Suprapubic skin (tissue), 4 donors: ENCODE results near the gene SLC16A8. TPM values are rescaled to one million over a fixed set of nuclear protein-coding genes. Genes with fewer than 3 reads are reported as not detected.
A peak's percentile ranks its signal among the peaks of the same experiment; 100 is the strongest.

Source experiments
- DNase-seq, 2 donors: peaks; one replicate each; pipeline ENCODE4 v3.0.0-alpha.2; 2019; ENCODE audit warnings: low spot score in 2 of 2
- H3K27ac ChIP-seq: fragments of 200-600 bp; sonication (generic); one replicate; pipeline ENCODE4 v1.5.1; 2019
- H3K27me3 ChIP-seq: fragments of 200-600 bp; sonication (generic); one replicate; pipeline ENCODE4 v1.5.1; 2019
- H3K36me3 ChIP-seq: fragments of 200-600 bp; sonication (generic); one replicate; pipeline ENCODE4 v1.5.1; 2019
- H3K4me1 ChIP-seq: fragments of 200-600 bp; sonication (generic); one replicate; pipeline ENCODE4 v1.5.1; 2019
- H3K4me3 ChIP-seq: fragments of 200-600 bp; sonication (generic); one replicate; pipeline ENCODE4 v1.5.1; 2019; ENCODE audit warnings: mild to moderate bottlenecking
- H3K9me3 ChIP-seq: fragments of 200-600 bp; sonication (generic); one replicate; pipeline ENCODE4 v1.5.1; 2019
- EP300 ChIP-seq: sonication (generic); formaldehyde crosslinking; IDR thresholded peaks from one replicate; pipeline ENCODE4 v1.6.1; 2017; ENCODE audit warnings: antibody characterized with exemption
- POLR2A ChIP-seq, 2 donors: fragments of 450-650 bp; IDR thresholded peaks; one replicate each; pipeline ENCODE4 v1.6.1; 2017; ENCODE audit warnings: antibody characterized with exemption in 2 of 2, mild to moderate bottlenecking in 2 of 2, moderate library complexity in 2 of 2
- POLR2AphosphoS5 ChIP-seq, 3 donors: sonication (generic); formaldehyde crosslinking; IDR thresholded peaks; one replicate each; pipeline ENCODE4 v1.6.1; 2017; ENCODE audit warnings: antibody characterized with exemption in 3 of 3
- WGBS: methylation state at CpG from one replicate; pipeline ENCODE4 v1.1.5; 2018; 5-methylcytosine and 5-hydroxymethylcytosine counted together
- total RNA-seq, 4 donors: library from RNA; depleted of rRNA; stranded (reverse); fragments of >200 nt; gene quantifications; one replicate each; pipeline ENCODE4 v1.1.0, GENCODE V29; 2016
- TF ChIP-seq, protein P1 (sequence below), 2 donors: fragments of 200-600 bp in 1 of 2; fragments of 450-650 bp in 1 of 2; sonication (generic) in 1 of 2; IDR thresholded peaks; one replicate each; pipeline ENCODE4 v1.5.1; 2016 to 2019; ENCODE audit warnings: antibody characterized with exemption in 2 of 2, mild to moderate bottlenecking in 1 of 2, moderate library complexity in 1 of 2

Gene SLC16A8
- total RNA-seq, 4 donors from 2014 or later: not detected

DNA sequence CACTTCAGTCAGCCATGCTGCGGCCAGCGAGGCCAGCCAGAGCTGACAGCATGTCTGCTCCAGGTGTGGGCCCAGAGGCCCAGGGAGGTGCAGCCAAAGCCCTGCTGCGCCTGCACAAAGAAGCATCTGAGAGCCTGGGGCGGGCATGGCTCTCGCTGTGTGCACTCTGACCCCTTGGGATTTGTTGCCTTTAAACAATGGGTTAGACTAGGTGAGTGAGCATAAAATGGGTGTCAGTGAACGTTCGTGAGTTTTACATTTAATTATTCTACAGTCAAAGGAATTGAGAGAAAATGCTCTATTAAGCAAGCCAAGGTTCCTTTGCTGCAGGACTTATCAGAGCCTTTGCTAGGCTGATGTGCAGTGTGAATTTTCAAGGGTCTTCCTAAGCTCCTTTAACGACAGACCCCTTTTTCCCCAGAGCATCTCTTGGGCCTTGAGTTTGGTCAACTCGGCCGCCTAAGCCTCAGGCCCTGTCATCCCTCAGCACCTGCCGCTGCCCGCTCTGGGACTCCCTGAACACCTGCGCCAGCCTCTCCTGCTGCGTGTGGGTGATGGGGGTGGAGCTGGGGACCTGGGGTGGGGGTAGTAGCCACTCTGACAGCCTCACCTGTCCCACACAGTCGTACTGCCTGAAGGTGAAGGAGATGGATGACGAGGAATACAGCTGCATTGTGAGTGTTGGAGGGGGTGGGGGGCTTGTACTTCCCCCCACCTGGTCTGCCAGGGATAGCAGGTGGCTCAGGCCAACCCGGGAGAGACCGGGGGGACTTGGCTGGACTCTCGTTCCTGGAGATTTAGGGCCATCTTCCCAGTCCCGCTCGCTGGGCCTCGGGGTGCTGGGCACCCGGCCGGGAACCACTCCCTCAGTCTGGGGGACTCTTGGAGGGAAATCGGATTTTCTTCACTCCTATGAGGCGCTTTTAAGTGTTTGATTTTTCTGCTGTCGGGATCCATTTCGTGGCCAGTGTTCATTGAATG, 10.5 kb downstream of the SLC16A8 start:
- Histone ChIP-seq H3K9me3 (no peaks in the 10 kb centered on the region), H3K27me3 (no peaks in the 10 kb centered on the region), H3K27ac (no peak overlapping the region), H3K4me3 (no peak overlapping the region), H3K4me1 (no peaks in the 10 kb centered on the region), H3K36me3 (peaks cover 68% of the 10 kb centered on the region)
- no peak for DNase-seq
- TF ChIP-seq, protein P1, sequence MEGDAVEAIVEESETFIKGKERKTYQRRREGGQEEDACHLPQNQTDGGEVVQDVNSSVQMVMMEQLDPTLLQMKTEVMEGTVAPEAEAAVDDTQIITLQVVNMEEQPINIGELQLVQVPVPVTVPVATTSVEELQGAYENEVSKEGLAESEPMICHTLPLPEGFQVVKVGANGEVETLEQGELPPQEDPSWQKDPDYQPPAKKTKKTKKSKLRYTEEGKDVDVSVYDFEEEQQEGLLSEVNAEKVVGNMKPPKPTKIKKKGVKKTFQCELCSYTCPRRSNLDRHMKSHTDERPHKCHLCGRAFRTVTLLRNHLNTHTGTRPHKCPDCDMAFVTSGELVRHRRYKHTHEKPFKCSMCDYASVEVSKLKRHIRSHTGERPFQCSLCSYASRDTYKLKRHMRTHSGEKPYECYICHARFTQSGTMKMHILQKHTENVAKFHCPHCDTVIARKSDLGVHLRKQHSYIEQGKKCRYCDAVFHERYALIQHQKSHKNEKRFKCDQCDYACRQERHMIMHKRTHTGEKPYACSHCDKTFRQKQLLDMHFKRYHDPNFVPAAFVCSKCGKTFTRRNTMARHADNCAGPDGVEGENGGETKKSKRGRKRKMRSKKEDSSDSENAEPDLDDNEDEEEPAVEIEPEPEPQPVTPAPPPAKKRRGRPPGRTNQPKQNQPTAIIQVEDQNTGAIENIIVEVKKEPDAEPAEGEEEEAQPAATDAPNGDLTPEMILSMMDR (IDR thresholded peaks at IDR 0.05): no peak
- TF ChIP-seq POLR2A (IDR thresholded peaks at IDR 0.05): no peak
- TF ChIP-seq POLR2AphosphoS5 (IDR thresholded peaks at IDR 0.05): no peak
- no peak for TF ChIP-seq EP300
- WGBS: 87% methylated on average over 28 of the region's 28 CpGs

DNA sequence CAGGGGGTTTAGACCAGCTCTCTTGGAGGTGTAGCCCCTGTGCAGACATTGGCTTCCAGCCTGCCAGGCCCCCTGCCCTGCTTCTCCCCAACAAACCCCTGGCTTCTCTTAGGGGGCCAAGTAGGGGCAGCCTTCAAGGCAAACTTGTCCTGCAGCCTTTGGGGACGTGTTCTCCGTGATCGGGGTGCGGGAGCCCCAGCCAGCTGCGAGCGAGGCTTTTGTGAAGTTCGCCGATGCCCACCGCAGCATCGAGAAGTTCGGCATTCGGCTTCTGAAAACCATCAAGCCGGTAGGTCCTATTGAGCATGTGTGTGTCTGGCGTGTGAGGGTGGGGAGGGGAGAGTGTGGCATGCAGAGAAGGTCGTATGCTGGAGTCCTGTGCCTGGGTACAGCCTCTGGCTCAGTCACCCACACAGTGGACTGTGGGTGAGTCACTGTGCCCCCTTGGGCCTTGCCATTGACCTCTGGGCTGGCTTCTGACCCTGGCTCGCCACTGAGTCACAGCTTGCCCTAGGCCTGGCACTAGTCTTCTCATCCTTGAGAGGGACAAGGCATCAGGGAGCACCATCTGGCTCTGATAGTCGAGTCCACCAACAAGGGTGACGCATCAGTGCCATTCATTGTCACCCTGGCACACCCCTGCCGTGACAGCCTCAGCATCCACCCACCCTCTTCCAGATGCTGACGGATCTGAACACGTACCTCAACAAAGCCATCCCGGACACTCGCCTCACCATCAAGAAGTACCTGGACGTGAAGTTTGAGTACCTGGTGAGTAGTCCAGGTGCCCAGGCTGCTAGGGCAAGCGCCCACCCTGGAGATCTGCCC, 11.4 kb downstream of the SLC16A8 start:
- H3K27me3 ChIP-seq: no peaks in the 10 kb centered on the region
- TF ChIP-seq EP300: no peak
- TF ChIP-seq, protein P1 (IDR thresholded peaks at IDR 0.05): no peak
- TF ChIP-seq POLR2AphosphoS5 (IDR thresholded peaks at IDR 0.05): no peak
- TF ChIP-seq POLR2A (IDR thresholded peaks at IDR 0.05): no peak
- peaks cover 77% of the 10 kb centered on the region for H3K36me3 ChIP-seq
- DNase-seq: peak in 1 of 2 donors; percentile 71
- H3K4me1 ChIP-seq: peaks cover 3% of the 10 kb centered on the region
- H3K27ac ChIP-seq: no peak overlapping the region
- no peaks in the 10 kb centered on the region for H3K9me3 ChIP-seq
- H3K4me3 ChIP-seq: no peak overlapping the region
- 95% methylated on average over 19 of the region's 25 CpGs for WGBS

DNA sequence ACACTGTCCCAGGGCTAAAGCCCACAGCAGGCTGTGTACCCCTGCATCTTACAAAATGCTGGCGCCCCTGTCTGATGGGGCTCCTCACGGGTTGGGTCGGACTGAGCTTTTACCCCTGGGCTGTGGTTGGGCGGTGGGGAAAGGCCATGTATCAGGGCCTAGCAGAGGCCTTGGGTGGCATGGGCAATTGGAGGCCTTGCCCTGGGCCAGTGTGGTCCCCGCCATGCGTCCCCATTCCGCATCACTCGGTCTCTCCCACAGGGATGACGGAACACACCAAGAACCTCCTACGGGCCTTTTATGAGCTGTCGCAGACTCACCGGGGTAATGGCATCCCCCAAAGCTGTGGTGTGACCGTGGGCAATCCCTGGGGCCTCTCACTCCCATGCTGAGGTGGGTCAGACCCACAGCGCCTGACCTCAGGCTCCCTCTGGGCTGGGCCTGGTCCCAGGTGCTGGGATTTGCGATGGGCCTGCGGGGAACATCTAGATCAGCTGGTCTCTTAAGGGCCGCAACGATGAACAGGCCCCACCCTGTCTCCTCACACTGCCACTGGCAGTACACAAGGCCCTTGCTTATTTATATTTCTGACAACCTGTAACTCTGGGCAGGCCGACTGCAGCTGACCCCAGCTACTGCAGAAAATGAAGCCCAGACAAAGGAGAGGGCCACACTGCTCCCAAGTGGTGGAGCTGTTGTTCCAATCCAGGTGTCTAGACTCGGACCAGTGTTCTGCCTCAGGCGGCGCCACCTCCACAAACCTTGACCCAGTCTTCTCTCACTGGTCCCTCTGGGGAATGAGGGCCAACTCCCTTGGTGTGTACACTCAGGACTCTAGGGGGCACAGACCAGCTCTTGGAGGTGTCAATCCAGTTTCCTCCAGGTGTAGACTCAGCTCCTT, 12.3 kb downstream of the SLC16A8 start:
- no peak for DNase-seq
- H3K4me1 ChIP-seq: peaks cover 4% of the 10 kb centered on the region
- no peak overlapping the region for H3K4me3 ChIP-seq
- no peak for TF ChIP-seq POLR2AphosphoS5 (IDR thresholded peaks at IDR 0.05)
- no peak for TF ChIP-seq EP300
- TF ChIP-seq, protein P1 (IDR thresholded peaks at IDR 0.05): no peak
- TF ChIP-seq POLR2A (IDR thresholded peaks at IDR 0.05): no peak
- no peaks in the 10 kb centered on the region for H3K9me3 ChIP-seq
- no peaks in the 10 kb centered on the region for H3K27me3 ChIP-seq
- H3K36me3 ChIP-seq: peaks cover 85% of the 10 kb centered on the region
- WGBS: 91% methylated on average over 15 of the region's 22 CpGs
- no peak overlapping the region for H3K27ac ChIP-seq

DNA sequence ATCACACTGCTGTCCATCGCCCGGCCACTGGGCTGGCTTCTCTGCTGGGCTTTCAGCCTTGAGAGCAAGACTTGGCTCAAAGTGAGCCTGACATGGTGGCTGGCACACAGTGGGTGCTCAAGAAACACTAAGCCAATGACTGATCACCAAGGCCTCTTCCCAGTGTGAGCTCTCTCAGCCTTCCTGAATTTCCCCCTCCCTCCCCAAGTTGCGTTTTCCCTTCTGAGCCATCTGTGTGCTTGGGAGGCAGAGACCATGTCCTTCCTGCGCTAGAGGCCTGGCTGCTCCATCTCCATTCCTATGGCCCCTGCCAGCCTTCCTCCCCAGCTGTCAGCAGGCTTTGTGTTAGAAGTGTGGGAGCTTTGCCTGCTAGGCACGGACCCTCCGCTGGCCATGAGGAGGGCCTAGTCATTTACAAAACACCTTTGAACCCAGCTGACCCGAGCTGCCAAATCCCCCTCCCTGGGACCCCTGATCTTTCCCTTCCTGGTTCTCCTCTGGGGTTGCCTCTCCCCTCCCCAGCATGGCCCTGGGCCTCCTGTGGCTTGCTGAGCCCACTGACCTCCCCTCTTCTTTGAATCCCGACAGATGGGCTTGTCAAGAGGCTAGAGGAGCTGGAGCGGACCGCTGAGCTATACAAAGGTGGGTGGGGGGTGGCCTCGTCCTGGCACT, 13.6 kb downstream of the SLC16A8 start:
- H3K36me3 ChIP-seq: peaks cover 95% of the 10 kb centered on the region
- 84% methylated on average over 7 of the region's 11 CpGs for WGBS
- H3K27ac ChIP-seq: peak overlapping the region; percentile 17

More for the DNA sequence above, 13.6 kb downstream of the SLC16A8 start:
- Histone ChIP-seq H3K4me3 (no peak overlapping the region), H3K27me3 (no peaks in the 10 kb centered on the region), H3K4me1 (peaks cover 15% of the 10 kb centered on the region), H3K9me3 (no peaks in the 10 kb centered on the region)
- TF ChIP-seq POLR2A (IDR thresholded peaks at IDR 0.05) (no peak), POLR2AphosphoS5 (IDR thresholded peaks at IDR 0.05) (no peak), EP300 (no peak)
- TF ChIP-seq, protein P1 (IDR thresholded peaks at IDR 0.05): no peak
- peak in 1 of 2 donors; percentile 69 for DNase-seq
